Uterus (tissue), 2 donors: ENCODE measurements around the gene HNRNPH3.

ENCODE experiments used
- POLR2A ChIP-seq, 2 donors: fragments of 450-650 bp; IDR thresholded peaks; one replicate each; pipeline ENCODE4 v1.6.1; 2016; ENCODE audit warnings: antibody characterized with exemption in 2 of 2, mild to moderate bottlenecking in 1 of 2, moderate library complexity in 1 of 2
- TF ChIP-seq, protein P1 (sequence below), 4 experiments: fragments of 200-600 bp in 2 of 4; fragments of 450-650 bp in 2 of 4; sonication (generic) in 2 of 4; IDR thresholded peaks; one replicate each; pipeline ENCODE4 v1.5.1; 2016 to 2019; ENCODE audit warnings: antibody characterized with exemption in 4 of 4, mild to moderate bottlenecking in 2 of 4, moderate library complexity in 1 of 4

- TF ChIP-seq, protein P1, sequence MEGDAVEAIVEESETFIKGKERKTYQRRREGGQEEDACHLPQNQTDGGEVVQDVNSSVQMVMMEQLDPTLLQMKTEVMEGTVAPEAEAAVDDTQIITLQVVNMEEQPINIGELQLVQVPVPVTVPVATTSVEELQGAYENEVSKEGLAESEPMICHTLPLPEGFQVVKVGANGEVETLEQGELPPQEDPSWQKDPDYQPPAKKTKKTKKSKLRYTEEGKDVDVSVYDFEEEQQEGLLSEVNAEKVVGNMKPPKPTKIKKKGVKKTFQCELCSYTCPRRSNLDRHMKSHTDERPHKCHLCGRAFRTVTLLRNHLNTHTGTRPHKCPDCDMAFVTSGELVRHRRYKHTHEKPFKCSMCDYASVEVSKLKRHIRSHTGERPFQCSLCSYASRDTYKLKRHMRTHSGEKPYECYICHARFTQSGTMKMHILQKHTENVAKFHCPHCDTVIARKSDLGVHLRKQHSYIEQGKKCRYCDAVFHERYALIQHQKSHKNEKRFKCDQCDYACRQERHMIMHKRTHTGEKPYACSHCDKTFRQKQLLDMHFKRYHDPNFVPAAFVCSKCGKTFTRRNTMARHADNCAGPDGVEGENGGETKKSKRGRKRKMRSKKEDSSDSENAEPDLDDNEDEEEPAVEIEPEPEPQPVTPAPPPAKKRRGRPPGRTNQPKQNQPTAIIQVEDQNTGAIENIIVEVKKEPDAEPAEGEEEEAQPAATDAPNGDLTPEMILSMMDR (IDR thresholded peaks at IDR 0.05) = no peak
- TF ChIP-seq POLR2A (IDR thresholded peaks at IDR 0.05) = no peak
These were observed 3.0 kb downstream of the HNRNPH3 start for GRCh38 chr10:68334672-68335467.
